LNCAP (cell line): ENCODE results near the gene PDXK.

Experiments
- CTCF ChIP-seq: fragments of 450-650 bp; IDR thresholded peaks from 2 replicates; pipeline ENCODE4 v1.5.1; 2017; ENCODE audit warnings: mild to moderate bottlenecking

Gene PDXK

GRCh38 chr21:43740497-43741156 lies 21.7 kb downstream of the PDXK start:
- no peak for TF ChIP-seq CTCF

GRCh38 chr21:43741423-43742096 lies 22.6 kb downstream of the PDXK start:
- TF ChIP-seq CTCF, result no peak

GRCh38 chr21:43743947-43744346 lies 25.0 kb downstream of the PDXK start:
- TF ChIP-seq CTCF, result no peak

GRCh38 chr21:43744725-43745124 lies 25.8 kb downstream of the PDXK start:
- no peak for TF ChIP-seq CTCF

- TF ChIP-seq CTCF, result no peak
Measured at GRCh38 chr21:43745772-43746517, 27.0 kb downstream of the PDXK start.

GRCh38 chr21:43748622-43749021 lies 29.7 kb downstream of the PDXK start:
- no peak for TF ChIP-seq CTCF

- TF ChIP-seq CTCF, result no peak
Measured at GRCh38 chr21:43749651-43750262, 30.8 kb downstream of the PDXK start.
